NOMO-1 treated with dmso at 0.1 percent for 144 hours (cell line): ENCODE data around the gene ATP5F1E.

Source experiments
- DNase-seq: peaks from one replicate; lab custom pipeline; 2025; ENCODE audit not compliant: unreplicated experiment; lab: John Stamatoyannopoulos, UW

Gene ATP5F1E

DNA sequence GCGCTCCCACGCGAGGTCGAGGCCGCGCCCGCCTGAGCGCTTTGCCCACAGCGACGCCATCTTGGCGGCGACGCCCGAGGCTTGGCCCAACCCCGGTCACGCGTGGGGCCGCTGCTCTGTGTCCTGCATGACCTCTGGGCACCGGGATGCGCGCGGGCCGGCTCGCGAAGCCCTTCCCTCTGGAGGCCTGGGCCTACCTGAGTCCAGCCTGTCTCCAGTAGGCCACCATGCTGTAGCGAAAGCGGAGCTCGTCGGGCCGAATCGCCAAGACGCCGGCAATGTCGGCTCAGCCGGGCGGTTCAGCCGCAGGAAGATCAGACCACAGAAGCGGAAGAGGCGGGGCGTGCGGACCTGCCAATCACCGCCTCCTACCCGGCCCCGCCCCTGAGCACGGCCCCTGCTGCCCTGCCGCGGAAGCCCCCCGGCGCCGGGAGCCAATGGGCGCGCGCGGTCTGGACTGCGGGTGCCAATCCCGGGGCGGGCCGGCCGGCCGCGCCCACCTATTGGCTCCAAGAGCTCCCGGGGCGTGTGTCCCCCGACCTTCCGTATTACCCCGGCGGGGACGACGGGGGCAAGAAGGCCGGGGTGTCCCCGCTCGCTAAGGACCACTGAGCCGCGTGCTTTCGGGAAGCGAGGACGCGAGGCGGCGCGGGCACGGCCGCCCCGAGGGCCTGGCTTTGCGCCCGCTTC lies at the start of gene ATP5F1E:
Gene ATP5F1E (minus strand): TSS at position 313 of the 690 bp plus-strand sequence. CDS start 84 bp downstream, at position 229.
- DNase-seq: peak; percentile 97

DNA sequence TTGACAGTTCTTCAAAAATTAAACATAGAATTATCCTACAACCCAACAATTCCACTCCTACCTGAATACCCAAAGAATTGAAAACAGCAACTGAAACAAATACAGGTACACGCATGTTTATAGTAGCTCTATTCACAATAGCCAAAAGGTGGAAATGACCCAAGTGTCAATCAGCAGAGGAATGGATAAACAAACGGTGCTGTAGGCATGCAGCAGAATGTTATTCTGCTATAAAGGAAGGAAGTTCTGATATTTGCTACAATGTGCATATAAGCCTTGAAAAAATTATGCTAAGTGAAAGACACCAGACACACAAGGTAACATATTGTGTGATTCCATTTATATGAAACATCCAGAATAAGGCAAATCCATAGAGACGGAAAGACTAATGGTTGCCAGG lies 48.9 kb upstream of the ATP5F1E start:
- DNase-seq: no peak

DNA sequence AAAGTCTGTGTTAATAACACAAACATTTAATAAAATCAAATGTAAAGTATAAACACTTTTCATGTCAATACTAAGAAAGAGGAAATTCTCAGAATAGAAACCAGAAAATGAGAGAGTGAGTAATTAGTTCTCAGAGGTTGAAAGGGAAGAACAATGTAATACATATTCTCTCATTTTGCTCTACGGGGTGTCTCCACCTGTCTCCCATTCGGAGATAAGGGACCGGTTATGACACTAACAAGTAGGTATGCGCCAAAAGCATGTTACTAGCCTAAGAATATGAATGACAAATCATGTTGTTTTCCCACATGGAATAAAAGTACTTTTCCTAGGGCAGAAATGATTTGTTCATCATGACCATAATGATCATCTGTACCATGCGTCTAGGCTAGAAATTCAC lies 46.1 kb upstream of the ATP5F1E start:
- no peak for DNase-seq

DNA sequence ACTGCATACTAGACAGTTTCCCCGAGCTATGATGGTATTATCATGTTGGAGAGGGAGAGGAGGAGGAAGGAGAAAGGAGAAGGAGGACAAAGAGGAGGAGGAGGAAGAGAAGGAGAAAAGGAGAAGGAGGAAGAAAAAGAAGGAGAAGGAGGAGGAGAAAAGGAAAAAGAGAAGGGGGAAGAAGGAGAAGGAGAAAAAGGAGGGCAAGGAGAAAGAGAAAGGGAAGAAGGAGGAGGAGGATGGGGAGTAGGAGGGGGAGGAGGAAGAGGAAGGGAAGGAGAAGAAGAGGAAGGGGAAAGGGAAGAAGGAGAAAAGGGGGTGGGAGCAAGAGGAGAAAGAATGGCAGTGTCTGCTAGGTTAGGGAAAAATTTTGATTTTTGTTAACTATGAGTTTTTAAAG lies 45.6 kb upstream of the ATP5F1E start:
- DNase-seq: no peak

GRCh38 chr20:59075934-59076508 lies 43.9 kb upstream of the ATP5F1E start:
- DNase-seq: no peak

DNA sequence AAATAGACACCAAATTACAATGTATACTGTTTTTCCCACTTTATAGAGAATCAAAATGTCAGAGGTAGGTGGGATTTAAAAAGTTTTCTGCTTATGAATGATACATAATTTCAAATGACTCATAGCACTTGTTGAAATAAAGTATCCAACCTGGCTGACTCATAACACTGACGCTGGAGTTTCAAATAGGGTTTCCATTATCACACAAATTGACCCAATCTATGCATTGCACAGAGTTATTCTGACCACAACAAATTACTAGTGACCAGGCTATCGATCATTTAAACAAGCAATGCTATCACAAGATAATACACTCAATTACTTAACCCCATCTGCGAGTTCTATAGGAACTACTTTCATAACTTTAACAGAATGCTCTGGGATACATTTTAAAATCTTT lies 42.3 kb upstream of the ATP5F1E start:
- no peak for DNase-seq

GRCh38 chr20:59073582-59073981 lies 41.4 kb upstream of the ATP5F1E start:
- DNase-seq: no peak

GRCh38 chr20:59071216-59071615 lies 39.1 kb upstream of the ATP5F1E start:
- DNase-seq: peak; percentile 9

DNA sequence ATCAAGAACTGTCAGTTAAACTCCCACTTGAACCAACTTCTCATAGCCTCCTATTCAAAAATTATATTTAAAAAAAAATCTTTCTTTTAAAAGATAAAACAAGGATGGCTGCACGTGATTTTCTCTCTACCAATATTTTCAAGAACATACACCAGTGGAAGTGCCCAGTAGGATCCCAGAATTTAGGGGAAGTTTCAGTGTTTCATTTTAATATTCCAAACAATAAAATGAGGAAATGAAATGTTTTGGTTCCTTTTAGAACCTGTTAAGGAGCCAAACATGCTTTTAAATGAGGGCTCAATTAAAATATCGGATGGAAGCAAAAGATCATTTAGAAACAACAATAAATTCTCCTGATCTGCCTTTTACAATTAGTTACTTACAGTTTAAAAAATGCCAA lies 36.9 kb upstream of the ATP5F1E start:
- DNase-seq: no peak

DNA sequence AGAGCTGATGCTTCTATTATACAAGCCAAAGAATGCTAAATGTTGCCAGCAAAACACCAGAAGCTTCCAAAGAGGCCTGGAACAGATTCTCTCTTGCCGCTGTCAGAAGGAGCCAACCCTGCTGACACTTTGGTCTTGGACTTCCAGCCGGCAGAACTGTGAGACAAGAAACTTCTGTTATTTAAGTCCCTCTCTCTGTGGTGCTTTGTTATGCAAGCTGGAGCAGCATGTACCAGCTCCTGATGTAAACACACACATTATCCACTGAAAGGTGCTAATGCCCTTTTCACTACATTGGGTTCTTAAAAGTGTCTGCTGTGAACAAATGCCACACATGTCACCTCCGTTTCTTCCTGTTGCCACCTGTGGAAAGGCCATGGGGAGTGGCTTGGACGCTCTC lies 36.4 kb upstream of the ATP5F1E start:
- DNase-seq: no peak

DNA sequence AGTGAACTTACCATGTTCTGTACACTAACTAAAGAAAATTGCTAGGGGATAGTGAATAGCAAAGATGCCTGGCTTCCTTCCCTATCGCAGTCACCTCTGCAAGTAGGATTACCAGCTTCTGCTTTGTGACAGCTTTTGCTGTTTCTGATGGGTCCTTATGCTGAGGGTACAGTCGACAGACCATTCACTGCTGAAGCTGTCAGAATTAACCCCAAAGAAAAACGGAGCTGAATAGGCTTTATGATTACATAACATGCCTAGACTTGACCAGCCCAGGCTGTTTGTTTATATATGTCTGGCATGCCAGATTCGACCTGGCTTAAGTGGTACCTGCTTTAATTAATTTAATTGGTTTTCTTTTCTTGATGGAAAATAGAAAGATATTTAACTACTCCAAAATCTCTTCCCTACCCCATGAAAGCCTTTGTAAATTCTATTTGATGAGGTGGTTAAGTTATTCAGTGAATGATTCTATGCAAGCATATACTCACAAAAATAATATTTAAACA lies 32.1 kb upstream of the ATP5F1E start:
- no peak for DNase-seq

DNA sequence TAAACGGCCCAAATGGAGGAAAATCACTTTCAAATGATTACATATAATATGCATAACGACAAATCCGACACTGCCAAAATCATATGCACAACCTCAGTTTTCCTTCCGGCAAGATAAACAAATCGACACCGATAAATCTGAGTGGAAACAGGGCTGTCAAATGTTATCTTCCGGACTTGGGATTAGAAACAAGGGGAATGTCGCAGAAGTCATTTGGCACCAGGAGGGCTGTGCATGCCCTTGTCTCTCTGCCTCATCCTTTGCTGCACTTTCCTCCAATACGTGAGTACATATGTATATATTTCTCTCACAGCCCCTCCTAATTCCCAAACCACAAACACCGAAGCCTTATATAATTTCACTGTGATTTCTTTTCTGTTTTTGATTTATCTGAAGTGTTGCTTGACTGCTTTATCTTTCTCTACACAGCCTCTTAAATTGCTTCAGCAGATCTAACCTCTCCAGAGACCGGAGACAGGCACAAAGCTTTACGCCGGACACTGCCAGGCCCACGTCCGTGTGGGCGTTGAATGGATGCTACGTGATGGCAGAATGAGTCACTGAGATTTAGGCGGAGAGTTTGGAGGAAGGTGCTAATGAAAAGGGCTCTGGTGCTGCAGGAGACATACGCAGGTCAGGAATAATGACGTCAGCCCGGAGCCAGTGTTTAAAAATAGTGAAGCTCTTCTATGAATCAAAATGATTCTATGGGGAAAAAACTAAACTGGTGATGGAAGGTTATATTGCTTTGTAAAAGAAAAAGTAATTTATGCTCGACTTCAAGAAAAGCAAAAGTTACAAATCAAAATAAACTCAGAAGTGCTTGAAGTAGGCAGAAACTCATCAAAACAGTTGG lies 31.5 kb upstream of the ATP5F1E start:
- DNase-seq: no peak

GRCh38 chr20:59062081-59062480 lies 29.9 kb upstream of the ATP5F1E start:
- DNase-seq: no peak

- DNase-seq: peak; percentile 12
Measured at GRCh38 chr20:59055302-59055701, 23.2 kb upstream of the ATP5F1E start.

DNA sequence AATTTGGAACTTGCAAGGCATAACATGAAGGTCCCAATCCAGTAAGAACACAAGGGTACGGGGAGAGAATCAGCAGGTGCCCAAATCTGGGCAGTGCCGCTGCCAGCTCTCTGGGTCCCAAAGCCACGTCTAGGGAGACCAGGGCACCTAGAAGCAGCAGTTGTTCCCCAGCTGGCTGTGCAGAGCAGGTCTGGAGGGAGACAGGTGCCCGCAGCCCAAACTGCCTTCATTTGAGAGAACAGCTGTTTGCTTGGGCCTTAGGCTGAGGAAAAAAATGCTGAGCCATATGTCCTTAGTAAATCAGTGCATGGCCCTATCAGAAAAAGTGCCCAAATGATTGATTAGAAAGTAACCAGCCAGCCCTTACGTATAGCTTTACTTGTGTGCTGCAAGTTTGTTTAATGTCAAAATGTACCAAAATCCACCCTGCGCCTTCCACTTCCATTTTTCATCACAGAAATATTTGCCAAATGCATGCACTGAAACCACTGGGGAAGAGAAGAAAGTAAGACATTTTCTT lies 19.6 kb upstream of the ATP5F1E start:
- no peak for DNase-seq

DNA sequence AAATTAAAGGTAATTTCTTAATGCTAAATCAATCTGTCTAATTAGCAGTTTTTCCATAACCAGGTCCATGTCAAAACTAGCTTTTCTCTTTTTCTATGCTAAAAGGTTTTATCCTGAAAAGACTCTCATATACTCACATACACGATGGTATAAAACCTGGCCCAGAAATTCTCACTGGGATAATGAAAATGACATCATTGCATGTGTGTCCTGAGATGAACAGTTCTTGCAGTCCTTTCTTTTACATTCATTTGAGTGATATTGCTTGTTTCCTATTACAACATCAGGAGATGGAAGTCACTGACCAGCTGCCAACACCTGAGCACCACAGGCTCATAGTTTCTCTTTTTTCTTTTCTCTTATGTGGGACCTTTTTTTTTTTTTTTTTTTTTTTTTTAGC lies 18.3 kb upstream of the ATP5F1E start:
- no peak for DNase-seq

- no peak for DNase-seq
Measured at GRCh38 chr20:59048681-59049030, 16.5 kb upstream of the ATP5F1E start.

- DNase-seq: no peak
Measured at GRCh38 chr20:59047938-59048680, 16.0 kb upstream of the ATP5F1E start.

DNA sequence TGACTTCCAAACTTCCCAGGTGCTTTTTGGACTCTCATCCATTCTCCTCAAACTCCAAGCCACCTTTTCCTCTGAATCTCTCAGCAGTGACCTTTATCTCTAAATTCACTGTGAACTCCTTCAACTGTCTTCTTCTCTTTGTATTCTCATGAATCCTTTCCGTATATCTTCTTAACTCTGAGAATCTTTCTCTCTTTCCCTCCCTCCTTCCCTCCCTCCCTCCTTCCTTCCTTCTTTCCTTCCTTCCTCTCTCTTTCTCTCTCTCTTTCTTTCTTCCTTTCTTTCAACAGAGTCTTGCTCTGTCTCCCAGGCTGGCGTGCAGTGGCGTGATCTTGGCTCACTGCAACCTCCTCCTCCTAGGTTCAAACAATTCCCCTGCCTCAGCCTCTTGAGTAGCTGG lies 14.7 kb upstream of the ATP5F1E start:
- DNase-seq: no peak

GRCh38 chr20:59044796-59045195 lies 12.7 kb upstream of the ATP5F1E start:
- no peak for DNase-seq

- DNase-seq: no peak
Measured at GRCh38 chr20:59044295-59044694, 12.2 kb upstream of the ATP5F1E start.
